ENCODE measurements around the gene DLG2. TPM values are rescaled to one million over a fixed set of nuclear protein-coding genes. Genes with fewer than 3 reads are reported as not detected.

The DLG2 gene
- total and polyA plus RNA-seq, 2 of the 8 experiments (the other 6 are each of a cell fraction or from before 2014, with no cell fraction given), result 1.7 to 14.3 TPM

- TF ChIP-seq CHD7 (IDR thresholded peaks at IDR 0.05; ENCODE audit: insufficient replicate concordance, low read length) (no peak), CREB1 (IDR thresholded peaks at IDR 0.05) (no peak), POLR2AphosphoS5 (IDR thresholded peaks at IDR 0.05; ENCODE audit: low read depth, low read length) (no peak), TAF1 (IDR thresholded peaks at IDR 0.05; ENCODE audit: low read depth, low read length) (no peak)
These were observed 92.3 kb downstream of the DLG2 start (continued) for GRCh38 chr11:85534806-85535205.
